ENCODE measurements around the gene CCDC142. TPM values are rescaled to one million over a fixed set of nuclear protein-coding genes. Genes with fewer than 3 reads are reported as not detected.
"Not testable (repeated sequence)": the region's sequence is repeated elsewhere in the genome, so short reads cannot be mapped to it uniquely, and the experiment has no call there.

CCDC142 gene
- total and polyA plus RNA-seq, 2 donors = 7.0 to 28.2 TPM

- WGBS = 1% methylated on average over 41 of the region's 41 CpGs
- Histone ChIP-seq H3K27ac (ENCODE audit: low read depth) (no peak overlapping the region), H3K4me3 (ENCODE audit: low read depth, low read length) (peak overlapping the region; percentile 1), H3K4me1 (ENCODE audit: insufficient read depth) (no peaks in the 10 kb centered on the region), H3K36me3 (ENCODE audit: insufficient read depth) (no peaks in the 10 kb centered on the region)
- DNase-seq (ENCODE audit: extremely low spot score) = no peak
These were observed 15.9 kb upstream of the CCDC142 start for GRCh38 chr2:74498500-74499266.

GRCh38 chr2:74497777-74498499, 15.1 kb upstream of the CCDC142 start:
- WGBS = 3% methylated on average over 61 of the region's 61 CpGs
- DNase-seq (ENCODE audit: extremely low spot score) = no peak
- Histone ChIP-seq H3K36me3 (ENCODE audit: insufficient read depth) (no peaks in the 10 kb centered on the region), H3K27ac (ENCODE audit: low read depth) (no peak overlapping the region), H3K4me1 (ENCODE audit: insufficient read depth) (no peaks in the 10 kb centered on the region), H3K4me3 (ENCODE audit: low read depth, low read length) (peak overlapping the region; percentile 17)

GRCh38 chr2:74496997-74497776, 14.4 kb upstream of the CCDC142 start:
- Histone ChIP-seq H3K27ac (ENCODE audit: low read depth) (no peak overlapping the region), H3K4me1 (ENCODE audit: insufficient read depth) (no peaks in the 10 kb centered on the region), H3K4me3 (ENCODE audit: low read depth, low read length) (no peak overlapping the region), H3K36me3 (ENCODE audit: insufficient read depth) (peaks cover 2% of the 10 kb centered on the region)
- no peak for DNase-seq (ENCODE audit: extremely low spot score)
- 34% methylated on average over 19 of the region's 19 CpGs for WGBS

GRCh38 chr2:74495440-74495839, 12.6 kb upstream of the CCDC142 start:
- Histone ChIP-seq H3K36me3 (ENCODE audit: insufficient read depth) (peaks cover 13% of the 10 kb centered on the region), H3K27ac (ENCODE audit: low read depth) (no peak overlapping the region), H3K4me3 (ENCODE audit: low read depth, low read length) (no peak overlapping the region), H3K4me1 (ENCODE audit: insufficient read depth) (no peaks in the 10 kb centered on the region)
- no peak for DNase-seq (ENCODE audit: extremely low spot score)
- 88% methylated on average over 1 of the region's 1 CpG for WGBS

- no peak for DNase-seq (ENCODE audit: extremely low spot score)
- WGBS = 92% methylated on average over 3 of the region's 3 CpGs
- H3K36me3 ChIP-seq (ENCODE audit: insufficient read depth) = peaks cover 17% of the 10 kb centered on the region
- H3K4me3 ChIP-seq (ENCODE audit: low read depth, low read length) = no peak overlapping the region
- no peak overlapping the region for H3K27ac ChIP-seq (ENCODE audit: low read depth)
- no peaks in the 10 kb centered on the region for H3K4me1 ChIP-seq (ENCODE audit: insufficient read depth)
These were observed 10.7 kb upstream of the CCDC142 start for GRCh38 chr2:74493546-74493945.

GRCh38 chr2:74491648-74492544, 9.1 kb upstream of the CCDC142 start:
- Histone ChIP-seq H3K36me3 (ENCODE audit: insufficient read depth) (peaks cover 17% of the 10 kb centered on the region), H3K4me1 (ENCODE audit: insufficient read depth) (no peaks in the 10 kb centered on the region)

GRCh38 chr2:74489906-74490305, 7.1 kb upstream of the CCDC142 start:
- no peak overlapping the region for H3K27ac ChIP-seq (ENCODE audit: low read depth)
- no peak for DNase-seq (ENCODE audit: extremely low spot score)
- 90% methylated on average over 9 of the region's 9 CpGs for WGBS
- peaks cover 17% of the 10 kb centered on the region for H3K36me3 ChIP-seq (ENCODE audit: insufficient read depth)
- no peaks in the 10 kb centered on the region for H3K4me1 ChIP-seq (ENCODE audit: insufficient read depth)
- H3K4me3 ChIP-seq (ENCODE audit: low read depth, low read length) = no peak overlapping the region

More at GRCh38 chr2:74491648-74492544, 9.1 kb upstream of the CCDC142 start:
- 94% methylated on average over 12 of the region's 12 CpGs for WGBS
- Histone ChIP-seq H3K4me3 (ENCODE audit: low read depth, low read length) (no peak overlapping the region), H3K27ac (ENCODE audit: low read depth) (no peak overlapping the region)
- DNase-seq (ENCODE audit: extremely low spot score) = no peak

- DNase-seq (ENCODE audit: extremely low spot score) = no peak
- H3K27ac ChIP-seq (ENCODE audit: low read depth) = no peak overlapping the region
- WGBS = 87% methylated on average over 9 of the region's 9 CpGs
- H3K4me1 ChIP-seq (ENCODE audit: insufficient read depth) = no peaks in the 10 kb centered on the region
- H3K4me3 ChIP-seq (ENCODE audit: low read depth, low read length) = no peak overlapping the region
- H3K36me3 ChIP-seq (ENCODE audit: insufficient read depth) = peaks cover 17% of the 10 kb centered on the region
These were observed 6.1 kb upstream of the CCDC142 start for GRCh38 chr2:74488643-74489481.

- WGBS = 98% methylated on average over 2 of the region's 2 CpGs
- no peak for DNase-seq (ENCODE audit: extremely low spot score)
- peaks cover 6% of the 10 kb centered on the region for H3K4me1 ChIP-seq (ENCODE audit: insufficient read depth)
- H3K27ac ChIP-seq (ENCODE audit: low read depth) = no peak overlapping the region
- peaks cover 7% of the 10 kb centered on the region for H3K36me3 ChIP-seq (ENCODE audit: insufficient read depth)
- H3K4me3 ChIP-seq (ENCODE audit: low read depth, low read length) = no peak overlapping the region
These were observed 3.3 kb upstream of the CCDC142 start for GRCh38 chr2:74486141-74486540.

- not testable (repeated sequence) for H3K4me1 ChIP-seq (ENCODE audit: insufficient read depth); H3K27ac ChIP-seq (ENCODE audit: low read depth); DNase-seq (ENCODE audit: extremely low spot score); H3K36me3 ChIP-seq (ENCODE audit: insufficient read depth)
- H3K4me3 ChIP-seq (ENCODE audit: low read depth, low read length) = peak overlapping the region; percentile 76
- WGBS = 78% methylated on average over 19 of the region's 19 CpGs
These were observed 922 bp upstream of the CCDC142 start for GRCh38 chr2:74483675-74484164.

GRCh38 chr2:74481961-74482800, 617 bp downstream of the CCDC142 start:
- 1% methylated on average over 80 of the region's 80 CpGs for WGBS
- Histone ChIP-seq H3K27ac (ENCODE audit: low read depth) (peak overlapping the region; percentile 83), H3K36me3 (ENCODE audit: insufficient read depth) (no peaks in the 10 kb centered on the region), H3K4me1 (ENCODE audit: insufficient read depth) (peaks cover 6% of the 10 kb centered on the region), H3K4me3 (ENCODE audit: low read depth, low read length) (peak overlapping the region; percentile 76)
- no peak for DNase-seq (ENCODE audit: extremely low spot score)

Measured in urinary bladder (tissue), 4 donors.